Ovary (tissue), 3 donors: ENCODE data around the gene RPS6KA5.

Experiments used
- EP300 ChIP-seq: sonication (generic); formaldehyde crosslinking; IDR thresholded peaks from one replicate; pipeline ENCODE4 v1.6.1; 2017; ENCODE audit warnings: antibody characterized with exemption
- POLR2A ChIP-seq: fragments of 450-650 bp; IDR thresholded peaks from one replicate; pipeline ENCODE4 v1.6.1; 2017; ENCODE audit warnings: antibody characterized with exemption, mild to moderate bottlenecking, moderate library complexity
- TF ChIP-seq, protein P1 (sequence below), 3 donors: fragments of 450-650 bp in 2 of 3; fragments of 200-600 bp in 1 of 3; IDR thresholded peaks; one replicate each; pipeline versions ENCODE4 v1.5.1 to v1.8.0; 2016 to 2022; ENCODE audit warnings: antibody characterized with exemption in 3 of 3, mild to moderate bottlenecking in 1 of 3
- donor health status: DM: no; HTN: no; CAD: no.

DNA sequence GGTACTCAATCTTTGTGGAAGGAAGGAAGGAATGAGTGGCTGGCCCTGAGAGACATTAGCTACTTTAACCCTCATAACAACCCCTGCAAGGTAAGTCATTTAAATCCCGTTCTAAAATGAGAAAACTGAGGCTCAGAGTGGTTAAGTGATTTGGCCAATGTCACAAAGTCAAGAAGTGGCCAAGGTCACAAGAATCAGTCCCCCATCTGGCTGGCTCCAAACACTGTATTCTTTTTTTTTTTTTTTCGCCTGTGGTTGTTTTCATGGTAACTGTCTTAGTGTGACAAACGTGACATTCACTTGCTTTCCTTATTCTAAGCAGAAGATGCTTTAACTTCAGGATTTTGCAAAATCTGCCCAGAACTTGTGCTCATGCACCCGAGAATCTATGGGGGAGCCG lies 247.0 kb downstream of the RPS6KA5 start:
- TF ChIP-seq POLR2A = no peak
- TF ChIP-seq, protein P1, sequence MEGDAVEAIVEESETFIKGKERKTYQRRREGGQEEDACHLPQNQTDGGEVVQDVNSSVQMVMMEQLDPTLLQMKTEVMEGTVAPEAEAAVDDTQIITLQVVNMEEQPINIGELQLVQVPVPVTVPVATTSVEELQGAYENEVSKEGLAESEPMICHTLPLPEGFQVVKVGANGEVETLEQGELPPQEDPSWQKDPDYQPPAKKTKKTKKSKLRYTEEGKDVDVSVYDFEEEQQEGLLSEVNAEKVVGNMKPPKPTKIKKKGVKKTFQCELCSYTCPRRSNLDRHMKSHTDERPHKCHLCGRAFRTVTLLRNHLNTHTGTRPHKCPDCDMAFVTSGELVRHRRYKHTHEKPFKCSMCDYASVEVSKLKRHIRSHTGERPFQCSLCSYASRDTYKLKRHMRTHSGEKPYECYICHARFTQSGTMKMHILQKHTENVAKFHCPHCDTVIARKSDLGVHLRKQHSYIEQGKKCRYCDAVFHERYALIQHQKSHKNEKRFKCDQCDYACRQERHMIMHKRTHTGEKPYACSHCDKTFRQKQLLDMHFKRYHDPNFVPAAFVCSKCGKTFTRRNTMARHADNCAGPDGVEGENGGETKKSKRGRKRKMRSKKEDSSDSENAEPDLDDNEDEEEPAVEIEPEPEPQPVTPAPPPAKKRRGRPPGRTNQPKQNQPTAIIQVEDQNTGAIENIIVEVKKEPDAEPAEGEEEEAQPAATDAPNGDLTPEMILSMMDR (IDR thresholded peaks at IDR 0.05) = no peak
- no peak for TF ChIP-seq EP300
